ENCODE results near the gene LBHD2. TPM values are rescaled to one million over a fixed set of nuclear protein-coding genes. Genes with fewer than 3 reads are reported as not detected.
A peak's percentile ranks its signal among the peaks of the same experiment; 100 is the strongest.

The LBHD2 gene
- total and polyA plus RNA-seq, 10 of the 15 experiments (the other 5 are each of a cell fraction or from before 2014, with no cell fraction given) = not detected

GRCh38 chr14:103121846-103122584, 38.0 kb downstream of the LBHD2 start (continued):
- TF ChIP-seq EP300 (IDR thresholded peaks at IDR 0.05; ENCODE audit: borderline replicate concordance in 1 of 2, control insufficient read depth in 1 of 2, low read depth in 2 of 2, low read length in 2 of 2) (0 out of 4 replicates have a peak, but pooled peaks of 1 of the 2 experiments have one; percentile 10), CTCF (IDR thresholded peaks at IDR 0.05 in 2 of 3, conservative IDR thresholded peaks at IDR 0.05 in 1 of 3; ENCODE audit: control insufficient read depth in 2 of 3, extremely low read depth in 1 of 3, insufficient read depth in 1 of 3, low read depth in 3 of 3, low read length in 3 of 3) (no peak), ATF3 (IDR thresholded peaks at IDR 0.05; ENCODE audit: borderline replicate concordance, extremely low read depth, low read depth, low read length) (no peak), ATF7 (IDR thresholded peaks at IDR 0.05; ENCODE audit: low read depth) (no peak), HDAC6 (IDR thresholded peaks at IDR 0.05; ENCODE audit: unreplicated experiment) (no peak), ZZZ3 (IDR thresholded peaks at IDR 0.05; ENCODE audit: control insufficient read depth, insufficient read length, low read depth) (no peak), SRF (IDR thresholded peaks at IDR 0.05; ENCODE audit: low read depth in 2 of 2, low read length in 2 of 2) (no peak), PAX5 (IDR thresholded peaks at IDR 0.05; ENCODE audit: borderline replicate concordance, low read depth, low read length) (no peak), ATF2 (IDR thresholded peaks at IDR 0.05; ENCODE audit: low read length) (no peak), KDM1A (IDR thresholded peaks at IDR 0.05; ENCODE audit: borderline replicate concordance) (no peak), ZBTB4 (CRISPR knock-in tag; IDR thresholded peaks at IDR 0.05) (no peak), MYC (IDR thresholded peaks at IDR 0.05; ENCODE audit: insufficient read depth, insufficient read length, insufficient replicate concordance, low read length, severe bottlenecking) (no peak), MEF2B (IDR thresholded peaks at IDR 0.05; ENCODE audit: partially characterized antibody, poor library complexity, severe bottlenecking) (peak; percentile 58), RCOR1 (conservative IDR thresholded peaks at IDR 0.05; ENCODE audit: low read depth, low read length) (no peak), PAX8 (IDR thresholded peaks at IDR 0.05) (no peak), POLR2A (IDR thresholded peaks at IDR 0.05; ENCODE audit: low read depth, low read length) (no peak), E4F1 (IDR thresholded peaks at IDR 0.05; ENCODE audit: borderline replicate concordance, partially characterized antibody) (no peak), SPI1 (IDR thresholded peaks at IDR 0.05; ENCODE audit: borderline replicate concordance, insufficient read depth, low read depth, low read length) (peak; percentile 9; the same call in 1 of the 2 replicates), RUNX3 (IDR thresholded peaks at IDR 0.05; ENCODE audit: low read length) (no peak)
